NT2/D1 (cell line): ENCODE results near the gene C15orf61.

ENCODE experiments used
- DNase-seq: peaks from one replicate; pipeline ENCODE4 v3.0.0-alpha.2; 2011; ENCODE audit warnings: low read depth, low spot score
- H3K27me3 ChIP-seq: 2 replicates; pipeline ENCODE4 v1.6.0; 2011; ENCODE audit warnings: mild to moderate bottlenecking; ENCODE audit not compliant: insufficient read length, insufficient read depth
- H3K36me3 ChIP-seq: 2 replicates; pipeline ENCODE4 v1.6.1; 2011; ENCODE audit warnings: mild to moderate bottlenecking, low read length, mixed read lengths; ENCODE audit not compliant: insufficient read depth, insufficient read length
- H3K4me1 ChIP-seq: 2 replicates; pipeline ENCODE4 v1.5.1; 2011; ENCODE audit not compliant: insufficient read depth, insufficient read length
- H3K4me3 ChIP-seq: 2 replicates; pipeline ENCODE4 v1.5.1; 2011; ENCODE audit warnings: low read depth; ENCODE audit not compliant: insufficient read length
- H3K9ac ChIP-seq: 2 replicates; pipeline ENCODE4 v1.6.0; 2011; ENCODE audit warnings: low read depth; ENCODE audit not compliant: insufficient read length
- H3K9me3 ChIP-seq: 2 replicates; pipeline ENCODE4 v1.5.1; 2011; ENCODE audit warnings: mild to moderate bottlenecking, low read length; ENCODE audit not compliant: insufficient read depth
- SUZ12 ChIP-seq: IDR thresholded peaks from 2 replicates; pipeline ENCODE4 v1.6.1; 2011; ENCODE audit not compliant: insufficient read length, insufficient read depth; ENCODE audit errors: extremely low read depth
- YY1 ChIP-seq: IDR thresholded peaks from 2 replicates; pipeline ENCODE4 v1.6.1; 2011; ENCODE audit not compliant: insufficient read length, insufficient read depth
- ZNF274 ChIP-seq: IDR thresholded peaks from 2 replicates; pipeline ENCODE4 v1.6.1; 2011; ENCODE audit warnings: mild to moderate bottlenecking, low read depth, low read length

Gene C15orf61

GRCh38 chr15:67501177-67501835 lies 19.6 kb upstream of the C15orf61 start:
- H3K36me3 ChIP-seq: no peaks in the 10 kb centered on the region
- H3K27me3 ChIP-seq: no peaks in the 10 kb centered on the region
- no peak overlapping the region for H3K9ac ChIP-seq
- DNase-seq: peak; percentile 6
- H3K9me3 ChIP-seq: no peaks in the 10 kb centered on the region
- H3K4me3 ChIP-seq: no peak overlapping the region
- no peaks in the 10 kb centered on the region for H3K4me1 ChIP-seq
- TF ChIP-seq ZNF274: no peak
- TF ChIP-seq YY1: no peak
- TF ChIP-seq SUZ12: no peak

- no peak for TF ChIP-seq SUZ12
- TF ChIP-seq YY1: no peak
- no peak for TF ChIP-seq ZNF274
These were observed 19.0 kb upstream of the C15orf61 start for GRCh38 chr15:67501836-67502461.

GRCh38 chr15:67504056-67504455 lies 16.9 kb upstream of the C15orf61 start:
- H3K9ac ChIP-seq: no peak overlapping the region
- H3K4me3 ChIP-seq: no peak overlapping the region
- H3K9me3 ChIP-seq: no peaks in the 10 kb centered on the region
- H3K27me3 ChIP-seq: no peaks in the 10 kb centered on the region
- H3K4me1 ChIP-seq: no peaks in the 10 kb centered on the region
- H3K36me3 ChIP-seq: no peaks in the 10 kb centered on the region
- no peak for DNase-seq
- TF ChIP-seq YY1 (no peak), ZNF274 (no peak), SUZ12 (no peak)

More at GRCh38 chr15:67501836-67502461, 19.0 kb upstream of the C15orf61 start:
- H3K4me3 ChIP-seq: no peak overlapping the region
- H3K9ac ChIP-seq: no peak overlapping the region
- H3K27me3 ChIP-seq: no peaks in the 10 kb centered on the region
- H3K9me3 ChIP-seq: no peaks in the 10 kb centered on the region
- no peaks in the 10 kb centered on the region for H3K4me1 ChIP-seq
- H3K36me3 ChIP-seq: no peaks in the 10 kb centered on the region
- peak; percentile 8 for DNase-seq

- H3K27me3 ChIP-seq: no peaks in the 10 kb centered on the region
- H3K9ac ChIP-seq: no peak overlapping the region
- no peaks in the 10 kb centered on the region for H3K4me1 ChIP-seq
- DNase-seq: no peak
- TF ChIP-seq ZNF274: no peak
- TF ChIP-seq SUZ12: no peak
- TF ChIP-seq YY1: no peak
- no peak overlapping the region for H3K4me3 ChIP-seq
- H3K36me3 ChIP-seq: no peaks in the 10 kb centered on the region
- no peaks in the 10 kb centered on the region for H3K9me3 ChIP-seq
These were observed 16.1 kb upstream of the C15orf61 start for GRCh38 chr15:67504796-67505195.

- DNase-seq: no peak
- H3K9me3 ChIP-seq: no peaks in the 10 kb centered on the region
- H3K27me3 ChIP-seq: no peaks in the 10 kb centered on the region
- H3K4me1 ChIP-seq: no peaks in the 10 kb centered on the region
- no peak for TF ChIP-seq YY1
- TF ChIP-seq ZNF274: no peak
- no peak for TF ChIP-seq SUZ12
- no peak overlapping the region for H3K9ac ChIP-seq
- H3K4me3 ChIP-seq: no peak overlapping the region
- no peaks in the 10 kb centered on the region for H3K36me3 ChIP-seq
These were observed 15.0 kb upstream of the C15orf61 start for GRCh38 chr15:67505675-67506572.

GRCh38 chr15:67506775-67507747 lies 13.9 kb upstream of the C15orf61 start:
- TF ChIP-seq YY1 (no peak), SUZ12 (no peak), ZNF274 (no peak)
- no peaks in the 10 kb centered on the region for H3K27me3 ChIP-seq
- no peaks in the 10 kb centered on the region for H3K36me3 ChIP-seq
- H3K4me3 ChIP-seq: no peak overlapping the region
- H3K9ac ChIP-seq: no peak overlapping the region
- H3K9me3 ChIP-seq: no peaks in the 10 kb centered on the region
- H3K4me1 ChIP-seq: no peaks in the 10 kb centered on the region
- no peak for DNase-seq
